Stimulated activated CD4-positive, alpha-beta T cell treated with anti-CD3 and anti-CD28 coated beads, Interleukin-12 subunit alpha, Interleukin-12 subunit beta, amount 100 ng/mL, for 4 hours (primary cell): ENCODE measurements around the gene TBC1D10A.

Experiments used
- DNase-seq: peaks from one replicate; pipeline ENCODE4 v3.0.0-alpha.2; 2020

The TBC1D10A gene

GRCh38 chr22:30245181-30245984, 81.4 kb downstream of the TBC1D10A start:
- DNase-seq, result peak; percentile 51

- peak; percentile 28 for DNase-seq
Measured at GRCh38 chr22:30244641-30245040, 82.1 kb downstream of the TBC1D10A start.

GRCh38 chr22:30244066-30244465, 82.7 kb downstream of the TBC1D10A start:
- peak; percentile 27 for DNase-seq

- peak; percentile 41 for DNase-seq
Measured at GRCh38 chr22:30243661-30244060, 83.1 kb downstream of the TBC1D10A start.
